Caco-2 (cell line): ENCODE measurements around the gene LRRC9. TPM values are rescaled to one million over a fixed set of nuclear protein-coding genes. Genes with fewer than 3 reads are reported as not detected.

ENCODE experiments used
- BruUV-seq: library from RNA; stranded (reverse); fragments of 400-500 nt; replicated peaks from 2 replicates; lab custom pipeline; 2021; lab: Mats Ljungman, UMichigan
- CTCF ChIA-PET: fragments of 300-600 bp; sonication (Branson Sonifier 250); formaldehyde crosslinking; loops from one replicate; lab custom pipeline; 2022; ENCODE audit warnings: antibody characterized with exemption; lab: Charles Lee
- POLR2A ChIA-PET: fragments of 300-600 bp; sonication (Branson Sonifier 250); formaldehyde crosslinking; loops from one replicate; lab custom pipeline; 2022; ENCODE audit warnings: antibody characterized with exemption; lab: Charles Lee
- DNase-seq, 2 experiments: peaks; one replicate each; pipeline versions ENCODE4 v3.0.0 to v3.0.0-alpha.2; 2020 to 2022
- H3K27me3 ChIP-seq: replicated peaks from 2 replicates; pipeline ENCODE4 v1.6.0; 2011; ENCODE audit warnings: low read length; ENCODE audit not compliant: control insufficient read depth, insufficient read depth
- H3K36me3 ChIP-seq: 2 replicates; pipeline ENCODE4 v1.5.1; 2011; ENCODE audit warnings: low read length; ENCODE audit not compliant: control insufficient read depth, insufficient read depth
- H3K4me1 ChIP-seq: fragments of 250-450 bp; sonication (Bioruptor Pico); 2 replicates; pipeline ENCODE4 v1.5.1; 2020; ENCODE audit warnings: mild to moderate bottlenecking
- H3K4me3 ChIP-seq: 2 replicates; pipeline ENCODE4 v1.5.1; 2011; ENCODE audit warnings: low read depth, mild to moderate bottlenecking, control low read depth, low read length
- H3K9me3 ChIP-seq: fragments of 250-450 bp; sonication (Bioruptor Pico); 2 replicates; pipeline ENCODE4 v1.5.1; 2020; ENCODE audit warnings: mild to moderate bottlenecking, moderate library complexity
- H3K27ac Mint-ChIP-seq: one replicate; pipeline ENCODE4 v1.8.0; 2022; ENCODE audit warnings: mixed read lengths; ENCODE audit not compliant: unreplicated experiment
- H3K27me3 Mint-ChIP-seq: one replicate; pipeline ENCODE4 v1.8.0; 2022; ENCODE audit warnings: mixed read lengths; ENCODE audit not compliant: insufficient read depth, unreplicated experiment
- H3K36me3 Mint-ChIP-seq: one replicate; pipeline ENCODE4 v1.8.0; 2022; ENCODE audit warnings: mild to moderate bottlenecking, mixed read lengths; ENCODE audit not compliant: insufficient read depth, unreplicated experiment
- H3K4me1 Mint-ChIP-seq: one replicate; pipeline ENCODE4 v1.8.0; 2022; ENCODE audit warnings: low read depth, mixed read lengths; ENCODE audit not compliant: unreplicated experiment
- H3K4me3 Mint-ChIP-seq: one replicate; pipeline ENCODE4 v1.8.0; 2022; ENCODE audit warnings: mild to moderate bottlenecking, moderate library complexity, mixed read lengths; ENCODE audit not compliant: unreplicated experiment
- H3K9me3 Mint-ChIP-seq: one replicate; pipeline ENCODE4 v1.8.0; 2022; ENCODE audit warnings: mixed read lengths; ENCODE audit not compliant: unreplicated experiment
- intact Hi-C: fragments of 100-400 bp; cut with micrococcal nuclease; formaldehyde crosslinking; loops from one replicate; pipeline ENCODE4 v1.10.0; 2022; ENCODE audit not compliant: unreplicated experiment
- total RNA-seq: library from RNA; stranded (reverse); gene quantifications from 2 replicates; pipeline ENCODE4 v1.2.3, GENCODE V29; 2022
- TF ChIP-seq, protein P1 (sequence below), 2 experiments: fragments of 200-600 bp in 1 of 2; IDR thresholded peaks; 1 replicate in 1 of 2; 2 replicates in 1 of 2; pipeline versions ENCODE4 v1.5.1 to v1.8.0; 2011 to 2022; ENCODE audit warnings: antibody characterized with exemption in 1 of 2, control low read depth in 1 of 2, inconsistent platforms in 1 of 2, low read depth in 1 of 2, low read length in 1 of 2, mild to moderate bottlenecking in 1 of 2, moderate library complexity in 1 of 2; ENCODE audit not compliant: insufficient read depth in 1 of 2, severe bottlenecking in 1 of 2, unreplicated experiment in 1 of 2

The LRRC9 gene
- total RNA-seq, 1 experiment from 2014 or later: 1.2 TPM

DNA sequence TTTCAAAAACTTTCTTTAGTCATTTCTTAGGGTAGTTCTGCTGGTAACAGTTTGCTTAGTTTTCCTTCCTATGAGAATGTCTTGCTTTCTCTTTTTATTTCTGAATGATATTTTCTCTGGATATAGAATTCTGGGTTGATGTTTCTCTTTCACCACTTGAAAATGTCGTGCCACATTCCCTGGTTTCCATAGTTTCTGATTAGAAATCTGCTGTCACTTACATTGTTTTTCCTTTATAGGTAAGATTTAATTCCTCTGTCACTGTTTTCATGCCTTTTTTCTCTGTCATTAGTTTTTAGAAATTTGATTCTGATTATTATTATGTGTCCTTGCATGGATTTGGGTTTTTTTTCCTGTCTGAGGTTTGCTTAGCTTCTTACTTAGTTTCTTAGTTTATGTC lies 94.5 kb downstream of the LRRC9 start:
- ChIA-PET CTCF (no interaction called here), POLR2A (no interaction called here)
- Mint-ChIP-seq H3K4me1 (no peaks in the 10 kb centered on the region), H3K27me3 (no peaks in the 10 kb centered on the region), H3K36me3 (no peaks in the 10 kb centered on the region), H3K27ac (no peak overlapping the region), H3K4me3 (no peak overlapping the region), H3K9me3 (peaks cover 53% of the 10 kb centered on the region)
- Histone ChIP-seq H3K9me3 (peaks cover 14% of the 10 kb centered on the region), H3K4me3 (no peak overlapping the region), H3K4me1 (no peaks in the 10 kb centered on the region), H3K27me3 (no peaks in the 10 kb centered on the region), H3K36me3 (no peaks in the 10 kb centered on the region)
- intact Hi-C loops: no loop called here
- TF ChIP-seq, protein P1, sequence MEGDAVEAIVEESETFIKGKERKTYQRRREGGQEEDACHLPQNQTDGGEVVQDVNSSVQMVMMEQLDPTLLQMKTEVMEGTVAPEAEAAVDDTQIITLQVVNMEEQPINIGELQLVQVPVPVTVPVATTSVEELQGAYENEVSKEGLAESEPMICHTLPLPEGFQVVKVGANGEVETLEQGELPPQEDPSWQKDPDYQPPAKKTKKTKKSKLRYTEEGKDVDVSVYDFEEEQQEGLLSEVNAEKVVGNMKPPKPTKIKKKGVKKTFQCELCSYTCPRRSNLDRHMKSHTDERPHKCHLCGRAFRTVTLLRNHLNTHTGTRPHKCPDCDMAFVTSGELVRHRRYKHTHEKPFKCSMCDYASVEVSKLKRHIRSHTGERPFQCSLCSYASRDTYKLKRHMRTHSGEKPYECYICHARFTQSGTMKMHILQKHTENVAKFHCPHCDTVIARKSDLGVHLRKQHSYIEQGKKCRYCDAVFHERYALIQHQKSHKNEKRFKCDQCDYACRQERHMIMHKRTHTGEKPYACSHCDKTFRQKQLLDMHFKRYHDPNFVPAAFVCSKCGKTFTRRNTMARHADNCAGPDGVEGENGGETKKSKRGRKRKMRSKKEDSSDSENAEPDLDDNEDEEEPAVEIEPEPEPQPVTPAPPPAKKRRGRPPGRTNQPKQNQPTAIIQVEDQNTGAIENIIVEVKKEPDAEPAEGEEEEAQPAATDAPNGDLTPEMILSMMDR (IDR thresholded peaks at IDR 0.05; ENCODE audit: insufficient read depth in 1 of 2, low read depth in 1 of 2, low read length in 1 of 2, severe bottlenecking in 1 of 2, unreplicated experiment in 1 of 2): no peak
- no peak for DNase-seq
- no TSS peak for BruUV-seq

DNA sequence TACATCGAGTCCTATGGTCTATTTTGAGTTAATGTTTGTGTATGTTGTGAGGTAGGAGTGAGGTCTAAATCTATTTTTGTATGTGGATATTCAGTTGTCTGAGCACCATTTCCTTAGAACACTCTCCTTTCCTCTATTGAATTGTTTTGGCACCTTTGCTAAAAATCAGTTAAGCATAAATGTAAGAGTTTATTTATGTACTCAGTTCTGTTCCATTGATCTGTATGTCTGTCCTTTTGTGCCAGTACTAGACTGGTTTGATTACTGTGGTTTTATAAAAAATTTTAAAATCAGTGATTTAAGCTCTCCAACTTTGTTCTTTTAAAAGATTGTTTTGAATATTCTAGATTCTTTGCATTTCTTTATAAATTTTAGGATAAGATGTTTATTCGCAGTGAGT lies 101.7 kb downstream of the LRRC9 start:
- H3K9me3 Mint-ChIP-seq: peaks cover 22% of the 10 kb centered on the region
- no peak overlapping the region for H3K27ac Mint-ChIP-seq
- H3K4me3 Mint-ChIP-seq: no peak overlapping the region
- Histone ChIP-seq H3K27me3 (no peaks in the 10 kb centered on the region), H3K4me1 (no peaks in the 10 kb centered on the region; the same call in 1 of the 2 replicates), H3K4me3 (no peak overlapping the region), H3K9me3 (no peaks in the 10 kb centered on the region), H3K36me3 (no peaks in the 10 kb centered on the region)
- intact Hi-C loops: no loop called here
- ChIA-PET POLR2A (no interaction called here), CTCF (no interaction called here)
- H3K4me1 Mint-ChIP-seq: peaks cover 6% of the 10 kb centered on the region
- H3K27me3 Mint-ChIP-seq: no peaks in the 10 kb centered on the region
- H3K36me3 Mint-ChIP-seq: no peaks in the 10 kb centered on the region
- no TSS peak for BruUV-seq
- no peak for DNase-seq
- TF ChIP-seq, protein P1 (IDR thresholded peaks at IDR 0.05; ENCODE audit: insufficient read depth in 1 of 2, low read depth in 1 of 2, low read length in 1 of 2, severe bottlenecking in 1 of 2, unreplicated experiment in 1 of 2): no peak

DNA sequence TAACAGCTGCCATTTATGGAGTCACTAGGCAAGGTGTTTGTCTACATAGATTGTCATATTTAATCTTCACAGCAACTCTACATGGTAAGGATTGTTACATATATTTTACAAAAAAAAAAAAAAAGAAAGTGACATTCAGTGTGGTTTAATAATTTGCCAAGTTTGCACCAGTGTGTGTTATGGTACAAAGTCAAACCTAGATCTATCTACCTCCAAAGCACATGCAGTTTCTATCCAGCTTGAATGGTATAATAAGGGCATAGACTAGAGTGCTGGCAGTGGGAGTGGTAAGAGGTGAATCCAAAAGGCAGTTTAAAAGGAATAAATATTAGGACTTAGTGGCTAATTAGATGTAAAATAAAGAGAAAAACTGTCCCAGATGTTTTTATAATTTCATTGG lies 105.6 kb downstream of the LRRC9 start:
- Mint-ChIP-seq H3K27me3 (no peaks in the 10 kb centered on the region), H3K27ac (no peak overlapping the region), H3K9me3 (peaks cover 12% of the 10 kb centered on the region), H3K4me3 (no peak overlapping the region), H3K4me1 (peaks cover 12% of the 10 kb centered on the region), H3K36me3 (no peaks in the 10 kb centered on the region)
- no peaks in the 10 kb centered on the region for H3K27me3 ChIP-seq
- no TSS peak for BruUV-seq
- ChIA-PET POLR2A (no interaction called here), CTCF (no interaction called here)
- H3K9me3 ChIP-seq: no peaks in the 10 kb centered on the region
- TF ChIP-seq, protein P1 (IDR thresholded peaks at IDR 0.05; ENCODE audit: insufficient read depth in 1 of 2, low read depth in 1 of 2, low read length in 1 of 2, severe bottlenecking in 1 of 2, unreplicated experiment in 1 of 2): no peak
- intact Hi-C loops: no loop called here
- H3K4me3 ChIP-seq: no peak overlapping the region
- no peaks in the 10 kb centered on the region for H3K36me3 ChIP-seq
- DNase-seq: no peak
- H3K4me1 ChIP-seq: peaks cover 7% of the 10 kb centered on the region; the same call in 1 of the 2 replicates
